Epithelial cell of esophagus (primary cell): ENCODE results near the gene ZNF407.

Experiments used
- DNase-seq: peaks from one replicate; pipeline ENCODE4 v3.0.0; 2010; ENCODE audit warnings: low read depth
- H3K4me3 ChIP-seq: 2 replicates; pipeline ENCODE4 v1.5.1; 2011; ENCODE audit warnings: mild to moderate bottlenecking, low read length, control low read depth
- TF ChIP-seq, protein P1 (sequence below): IDR thresholded peaks from 2 replicates; pipeline ENCODE4 v1.5.1; 2011; ENCODE audit warnings: low read depth, mild to moderate bottlenecking, low read length, control low read depth, inconsistent platforms; ENCODE audit not compliant: insufficient read depth; ENCODE audit errors: missing control alignments

ZNF407 gene

DNA sequence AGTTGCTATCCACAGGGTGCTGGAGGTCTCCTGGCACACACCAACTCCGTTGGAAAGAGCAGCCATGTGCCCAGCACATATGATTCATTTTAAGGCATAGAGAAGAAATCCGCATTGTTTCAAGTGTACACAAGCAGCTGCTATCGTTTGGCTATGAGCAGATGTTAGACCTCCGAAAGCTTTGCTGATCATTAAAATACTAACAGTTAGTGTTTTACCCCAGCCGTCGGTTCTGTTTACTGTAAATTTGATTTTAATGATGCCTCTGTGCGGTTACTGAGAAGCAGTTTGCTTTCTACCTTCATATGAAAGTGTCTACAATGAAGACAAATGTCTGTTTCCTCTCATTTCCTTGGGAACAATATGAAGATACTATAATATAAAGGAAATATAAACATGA is 456.4 kb downstream of the ZNF407 start:
- no peak overlapping the region for H3K4me3 ChIP-seq
- no peak for DNase-seq
- TF ChIP-seq, protein P1, sequence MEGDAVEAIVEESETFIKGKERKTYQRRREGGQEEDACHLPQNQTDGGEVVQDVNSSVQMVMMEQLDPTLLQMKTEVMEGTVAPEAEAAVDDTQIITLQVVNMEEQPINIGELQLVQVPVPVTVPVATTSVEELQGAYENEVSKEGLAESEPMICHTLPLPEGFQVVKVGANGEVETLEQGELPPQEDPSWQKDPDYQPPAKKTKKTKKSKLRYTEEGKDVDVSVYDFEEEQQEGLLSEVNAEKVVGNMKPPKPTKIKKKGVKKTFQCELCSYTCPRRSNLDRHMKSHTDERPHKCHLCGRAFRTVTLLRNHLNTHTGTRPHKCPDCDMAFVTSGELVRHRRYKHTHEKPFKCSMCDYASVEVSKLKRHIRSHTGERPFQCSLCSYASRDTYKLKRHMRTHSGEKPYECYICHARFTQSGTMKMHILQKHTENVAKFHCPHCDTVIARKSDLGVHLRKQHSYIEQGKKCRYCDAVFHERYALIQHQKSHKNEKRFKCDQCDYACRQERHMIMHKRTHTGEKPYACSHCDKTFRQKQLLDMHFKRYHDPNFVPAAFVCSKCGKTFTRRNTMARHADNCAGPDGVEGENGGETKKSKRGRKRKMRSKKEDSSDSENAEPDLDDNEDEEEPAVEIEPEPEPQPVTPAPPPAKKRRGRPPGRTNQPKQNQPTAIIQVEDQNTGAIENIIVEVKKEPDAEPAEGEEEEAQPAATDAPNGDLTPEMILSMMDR = no peak

DNA sequence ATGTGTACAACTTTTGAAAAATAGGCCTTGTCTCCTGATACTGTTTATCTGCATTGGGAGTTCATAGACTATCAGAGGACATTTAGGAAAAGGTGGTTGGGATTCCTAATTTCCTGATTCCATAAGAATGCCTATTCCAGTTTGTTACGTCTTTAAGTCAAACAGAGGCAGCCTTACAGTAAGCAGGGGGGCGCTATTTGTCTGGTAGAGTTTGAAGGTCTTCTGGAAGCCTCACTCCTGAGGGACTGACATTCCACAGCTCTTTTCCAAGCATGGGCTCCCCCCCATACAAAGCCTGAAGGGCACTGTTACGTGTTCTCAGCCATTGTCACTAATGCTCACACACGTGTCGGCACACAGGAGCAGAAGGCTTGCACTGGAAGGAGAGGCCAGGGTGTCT is 456.9 kb downstream of the ZNF407 start:
- no peak overlapping the region for H3K4me3 ChIP-seq
- DNase-seq = no peak
- TF ChIP-seq, protein P1 = no peak

DNA sequence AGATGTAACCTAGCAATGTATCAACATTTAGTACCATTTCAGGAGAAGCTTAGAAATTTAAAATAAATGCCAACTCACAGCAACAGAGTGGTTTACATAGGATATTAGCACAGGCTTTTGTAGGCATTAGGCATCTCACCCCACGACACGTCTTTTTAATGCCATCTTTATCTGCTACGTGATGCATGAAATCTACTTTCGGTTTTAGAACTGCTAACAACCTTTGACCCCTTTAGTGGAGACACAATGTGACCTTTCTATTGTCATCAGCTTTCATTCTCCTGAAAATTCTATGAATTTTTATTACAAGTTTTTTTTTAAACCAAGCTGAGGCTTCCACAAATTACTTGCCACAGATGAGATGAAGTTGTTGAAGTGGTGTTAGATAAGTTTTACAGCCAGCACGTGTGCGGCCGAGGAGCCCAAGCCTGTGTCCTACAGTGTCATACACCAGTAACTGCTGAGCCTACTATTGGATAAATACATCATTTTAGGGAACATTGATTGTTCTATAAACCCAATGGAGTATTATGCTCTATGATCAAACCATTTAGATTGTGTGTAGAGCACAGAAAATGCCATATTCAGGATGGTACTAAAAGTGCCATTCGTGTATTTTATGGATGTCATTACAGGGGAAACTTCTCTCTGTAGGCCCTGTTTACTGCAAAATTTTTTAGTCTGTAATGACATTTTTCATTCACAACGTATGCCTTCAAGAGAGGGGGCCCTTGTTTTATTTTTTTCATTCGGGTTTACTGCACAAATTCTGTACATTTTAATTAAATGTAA is 459.7 kb downstream of the ZNF407 start:
- DNase-seq = no peak
- TF ChIP-seq, protein P1 = no peak

GRCh38 chr18:75060185-75060584 is 462.5 kb downstream of the ZNF407 start:
- no peak for DNase-seq
- TF ChIP-seq, protein P1 = no peak
- H3K4me3 ChIP-seq = no peak overlapping the region

More for the DNA sequence above, 459.7 kb downstream of the ZNF407 start:
- H3K4me3 ChIP-seq = no peak overlapping the region

- no peak overlapping the region for H3K4me3 ChIP-seq
- TF ChIP-seq, protein P1 = no peak
- no peak for DNase-seq
Observed at GRCh38 chr18:75062297-75062886, 464.7 kb downstream of the ZNF407 start.

DNA sequence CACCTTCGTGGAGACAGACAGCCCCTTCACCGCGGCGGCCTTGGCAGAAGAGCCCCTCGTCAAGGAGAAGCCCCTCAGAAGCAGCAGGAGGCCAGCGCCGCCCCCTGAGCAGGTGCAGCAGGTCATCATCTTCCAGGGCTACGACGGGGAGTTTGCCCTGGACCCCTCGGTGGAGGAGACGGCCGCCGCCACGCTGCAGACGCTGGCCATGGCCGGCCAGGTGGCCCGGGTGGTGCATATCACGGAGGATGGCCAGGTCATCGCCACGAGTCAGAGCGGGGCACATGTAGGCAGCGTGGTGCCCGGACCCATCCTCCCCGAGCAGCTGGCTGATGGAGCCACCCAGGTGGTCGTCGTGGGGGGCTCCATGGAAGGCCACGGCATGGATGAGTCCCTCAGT is 465.5 kb downstream of the ZNF407 start:
- no peak overlapping the region for H3K4me3 ChIP-seq
- TF ChIP-seq, protein P1 = no peak
- DNase-seq = no peak
